ENCODE data around the gene PGRMC1. TPM values are rescaled to one million over a fixed set of nuclear protein-coding genes. Genes with fewer than 3 reads are reported as not detected.
"Not testable (repeated sequence)": the region's sequence is repeated elsewhere in the genome, so short reads cannot be mapped to it uniquely, and the experiment has no call there.

The PGRMC1 gene
- total and polyA plus RNA-seq, 2 donors (not counting 1 experiment from before 2014, with no cell fraction given): 127 to 201 TPM

DNA sequence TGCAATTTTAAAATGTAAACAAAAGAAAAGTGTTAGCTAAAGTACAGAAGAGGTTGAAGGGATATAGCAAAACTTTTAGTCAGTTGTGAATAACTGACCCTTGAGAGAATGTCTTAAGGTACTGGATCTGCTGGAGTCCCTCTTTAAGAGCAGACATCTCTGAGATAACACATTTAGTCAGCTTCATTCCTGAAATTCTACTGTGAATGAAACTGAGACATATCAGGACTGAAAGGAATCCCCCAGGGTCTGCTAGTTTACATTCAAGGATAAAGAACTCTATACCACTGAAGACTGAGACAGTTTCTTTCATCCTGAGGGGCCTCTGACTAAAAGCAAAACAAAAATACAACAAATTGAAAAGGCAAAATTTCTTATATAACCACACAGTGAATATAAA, 54.4 kb downstream of the PGRMC1 start:
- H3K9ac ChIP-seq (ENCODE audit: insufficient read depth, low read length): no peak overlapping the region
- DNase-seq (ENCODE audit: low read depth in 2 of 2): peak in 1 of 2 donors; percentile 13
- no peak overlapping the region for H3K4me2 ChIP-seq (ENCODE audit: extremely low read depth, insufficient read depth, low read length)
- no peaks in the 10 kb centered on the region for H3K36me3 ChIP-seq (ENCODE audit: control insufficient read depth, insufficient read depth, low read length)
- no peaks in the 10 kb centered on the region for H3K79me2 ChIP-seq (ENCODE audit: control insufficient read depth, insufficient read depth, low read length)
- no peaks in the 10 kb centered on the region for H3K27me3 ChIP-seq (ENCODE audit: control insufficient read depth, insufficient read depth, low read length)
- no peaks in the 10 kb centered on the region for H3K4me1 ChIP-seq (ENCODE audit: control insufficient read depth, extremely low read depth, insufficient read depth, low read length)
- no peak for TF ChIP-seq EZH2 (IDR thresholded peaks at IDR 0.05; ENCODE audit: low read length, missing control alignments)
- TF ChIP-seq, protein P1, sequence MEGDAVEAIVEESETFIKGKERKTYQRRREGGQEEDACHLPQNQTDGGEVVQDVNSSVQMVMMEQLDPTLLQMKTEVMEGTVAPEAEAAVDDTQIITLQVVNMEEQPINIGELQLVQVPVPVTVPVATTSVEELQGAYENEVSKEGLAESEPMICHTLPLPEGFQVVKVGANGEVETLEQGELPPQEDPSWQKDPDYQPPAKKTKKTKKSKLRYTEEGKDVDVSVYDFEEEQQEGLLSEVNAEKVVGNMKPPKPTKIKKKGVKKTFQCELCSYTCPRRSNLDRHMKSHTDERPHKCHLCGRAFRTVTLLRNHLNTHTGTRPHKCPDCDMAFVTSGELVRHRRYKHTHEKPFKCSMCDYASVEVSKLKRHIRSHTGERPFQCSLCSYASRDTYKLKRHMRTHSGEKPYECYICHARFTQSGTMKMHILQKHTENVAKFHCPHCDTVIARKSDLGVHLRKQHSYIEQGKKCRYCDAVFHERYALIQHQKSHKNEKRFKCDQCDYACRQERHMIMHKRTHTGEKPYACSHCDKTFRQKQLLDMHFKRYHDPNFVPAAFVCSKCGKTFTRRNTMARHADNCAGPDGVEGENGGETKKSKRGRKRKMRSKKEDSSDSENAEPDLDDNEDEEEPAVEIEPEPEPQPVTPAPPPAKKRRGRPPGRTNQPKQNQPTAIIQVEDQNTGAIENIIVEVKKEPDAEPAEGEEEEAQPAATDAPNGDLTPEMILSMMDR (conservative IDR thresholded peaks at IDR 0.05 in 1 of 2, IDR thresholded peaks at IDR 0.05 in 1 of 2; ENCODE audit: low read depth in 1 of 2, low read length in 2 of 2): no peak
- no peak overlapping the region for H3K27ac ChIP-seq (ENCODE audit: insufficient read depth, low read length)
- no peak overlapping the region for H3K4me3 ChIP-seq (replicated peaks in 1 of 4; ENCODE audit: control extremely low read depth in 1 of 4, insufficient read depth in 1 of 4, low read depth in 3 of 4, low read length in 4 of 4)
- no peaks in the 10 kb centered on the region for H4K20me1 ChIP-seq (ENCODE audit: control insufficient read depth, extremely low read depth, insufficient read depth, low read length)
- no peaks in the 10 kb centered on the region for H3K9me3 ChIP-seq (ENCODE audit: control insufficient read depth, insufficient read depth, low read depth, low read length)
- no peak overlapping the region for H2AFZ ChIP-seq (ENCODE audit: low read length)

DNA sequence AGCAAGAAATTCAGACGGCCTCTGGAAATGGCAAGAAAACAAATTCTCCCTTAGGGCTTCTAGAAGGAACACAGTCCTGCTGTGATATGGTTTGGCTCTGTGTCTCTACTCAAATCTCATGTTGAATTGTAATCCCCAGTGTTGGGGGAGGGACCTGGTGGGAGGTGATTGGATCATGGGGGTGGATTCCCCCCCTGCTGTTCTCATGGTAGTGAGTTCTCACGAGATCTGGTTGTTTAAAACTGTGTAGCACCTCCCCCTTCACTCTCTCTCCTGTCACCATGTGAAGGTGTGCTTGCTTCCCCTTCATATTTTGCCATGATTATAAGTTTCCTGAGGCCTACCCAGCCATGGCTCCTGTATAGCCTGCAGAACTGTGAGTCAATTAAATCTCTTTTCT, 55.2 kb downstream of the PGRMC1 start:
- H3K4me1 ChIP-seq (ENCODE audit: control insufficient read depth, extremely low read depth, insufficient read depth, low read length); H4K20me1 ChIP-seq (ENCODE audit: control insufficient read depth, extremely low read depth, insufficient read depth, low read length); H3K9me3 ChIP-seq (ENCODE audit: control insufficient read depth, insufficient read depth, low read depth, low read length); H3K36me3 ChIP-seq (ENCODE audit: control insufficient read depth, insufficient read depth, low read length); H3K27me3 ChIP-seq (ENCODE audit: control insufficient read depth, insufficient read depth, low read length); H3K79me2 ChIP-seq (ENCODE audit: control insufficient read depth, insufficient read depth, low read length); H2AFZ ChIP-seq (ENCODE audit: low read length); H3K9ac ChIP-seq (ENCODE audit: insufficient read depth, low read length); H3K4me3 ChIP-seq (replicated peaks in 1 of 4; ENCODE audit: control extremely low read depth in 1 of 4, insufficient read depth in 1 of 4, low read depth in 3 of 4, low read length in 4 of 4); DNase-seq (ENCODE audit: low read depth in 2 of 2); H3K27ac ChIP-seq (ENCODE audit: insufficient read depth, low read length); H3K4me2 ChIP-seq (ENCODE audit: extremely low read depth, insufficient read depth, low read length): not testable (repeated sequence)

DNA sequence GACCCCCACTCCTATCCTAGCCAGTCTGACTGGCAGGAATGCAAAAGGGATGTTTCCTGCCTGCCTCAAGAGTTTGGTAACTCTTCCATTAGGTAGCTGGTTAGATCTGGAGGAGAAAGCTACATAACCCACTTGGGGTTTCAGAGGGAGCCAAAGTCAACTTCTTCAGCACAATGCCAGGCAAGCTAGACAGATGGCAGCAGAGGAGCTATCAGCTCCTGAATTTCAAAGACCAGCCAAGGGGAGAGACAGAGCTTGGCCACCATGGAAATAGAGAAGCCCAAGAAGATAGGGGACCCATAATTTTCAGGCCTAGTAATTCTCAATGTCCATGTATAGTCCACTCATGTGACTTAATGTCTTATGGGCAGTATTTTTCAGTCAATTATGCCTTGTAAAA, 56.4 kb downstream of the PGRMC1 start:
- Histone ChIP-seq H3K27me3 (ENCODE audit: control insufficient read depth, insufficient read depth, low read length) (no peaks in the 10 kb centered on the region), H4K20me1 (ENCODE audit: control insufficient read depth, extremely low read depth, insufficient read depth, low read length) (no peaks in the 10 kb centered on the region), H3K36me3 (ENCODE audit: control insufficient read depth, insufficient read depth, low read length) (no peaks in the 10 kb centered on the region), H3K9me3 (ENCODE audit: control insufficient read depth, insufficient read depth, low read depth, low read length) (no peaks in the 10 kb centered on the region), H3K4me1 (ENCODE audit: control insufficient read depth, extremely low read depth, insufficient read depth, low read length) (no peaks in the 10 kb centered on the region), H2AFZ (ENCODE audit: low read length) (no peak overlapping the region), H3K27ac (ENCODE audit: insufficient read depth, low read length) (no peak overlapping the region), H3K79me2 (ENCODE audit: control insufficient read depth, insufficient read depth, low read length) (no peaks in the 10 kb centered on the region), H3K4me3 (replicated peaks in 1 of 4; ENCODE audit: control extremely low read depth in 1 of 4, insufficient read depth in 1 of 4, low read depth in 3 of 4, low read length in 4 of 4) (no peak overlapping the region), H3K9ac (ENCODE audit: insufficient read depth, low read length) (no peak overlapping the region), H3K4me2 (ENCODE audit: extremely low read depth, insufficient read depth, low read length) (no peak overlapping the region)
- no peak for DNase-seq (ENCODE audit: low read depth in 2 of 2)
- TF ChIP-seq, protein P1 (conservative IDR thresholded peaks at IDR 0.05 in 1 of 2, IDR thresholded peaks at IDR 0.05 in 1 of 2; ENCODE audit: low read depth in 1 of 2, low read length in 2 of 2): no peak
- no peak for TF ChIP-seq EZH2 (IDR thresholded peaks at IDR 0.05; ENCODE audit: low read length, missing control alignments)

Other genes starting within 250 kb of the PGRMC1 start
- not detected in 2 replicates for gene CT47C1, start 163.3 kb upstream of the PGRMC1 start, total RNA-seq
- gene CT47C1, start 163.3 kb upstream of the PGRMC1 start, polyA plus RNA-seq: not detected in 2 replicates
- gene KIAA1210, start 108.5 kb upstream of the PGRMC1 start, total RNA-seq: not detected in 2 replicates
- gene KIAA1210, start 108.5 kb upstream of the PGRMC1 start, polyA plus RNA-seq: not detected in 2 replicates
- 22.6 and 31.0 TPM in 2 replicates for gene SLC25A43, start 163.1 kb downstream of the PGRMC1 start, total RNA-seq
- 25.7 and 31.6 TPM in 2 replicates for gene SLC25A43, start 163.1 kb downstream of the PGRMC1 start, polyA plus RNA-seq
- gene SLC25A5, start 232.2 kb downstream of the PGRMC1 start, total RNA-seq: 118 and 157 TPM in 2 replicates
- 255 and 442 TPM in 2 replicates for gene SLC25A5, start 232.2 kb downstream of the PGRMC1 start, polyA plus RNA-seq